SK-N-SH (cell line): ENCODE results near the gene CYB561. TPM values are rescaled to one million over a fixed set of nuclear protein-coding genes. Genes with fewer than 3 reads are reported as not detected.

Experiments
- CTCF ChIA-PET: fragments of 300-600, 350-600 bp; formaldehyde crosslinking; extraction: SDS; loops from one replicate; lab custom pipeline; 2021; lab: Yijun Ruan, JAX
- POLR2A ChIA-PET: fragments of 350-600 bp; sonication (Branson Sonifier 250); formaldehyde crosslinking; extraction: SDS; loops from one replicate; lab custom pipeline; 2020; ENCODE audit warnings: antibody characterized with exemption, inconsistent platforms; lab: Yijun Ruan, JAX
- DNase-seq: peaks from one replicate; pipeline ENCODE4 v3.0.0; 2012
- H2AFZ ChIP-seq: fragments of 200-600 bp; sonication (generic); 2 replicates; pipeline ENCODE4 v1.8.1; 2016; ENCODE audit warnings: antibody characterized with exemption, mild to moderate bottlenecking, low read depth
- H3F3A ChIP-seq: fragments of 200-600 bp; sonication (generic); replicated peaks from 2 replicates; pipeline ENCODE3; 2016; ENCODE audit warnings: antibody characterized with exemption, mild to moderate bottlenecking; ENCODE audit not compliant: insufficient read depth
- H3K27ac ChIP-seq, 2 experiments: fragments of 200-500 bp in 1 of 2; fragments of 200-600 bp in 1 of 2; sonication (Bioruptor generic) in 1 of 2; sonication (generic), shearing (Covaris generic) in 1 of 2; 2 replicates each; pipeline versions ENCODE4 v1.5.1 to v1.6.1; 2014 to 2016; ENCODE audit warnings: low read depth in 2 of 2, inconsistent platforms in 1 of 2, low read length in 1 of 2, mild to moderate bottlenecking in 1 of 2, mixed read lengths in 1 of 2
- H3K27me3 ChIP-seq: fragments of 200-600 bp; sonication (generic), shearing (Covaris generic); 2 replicates; pipeline ENCODE4 v1.6.1; 2016; ENCODE audit warnings: mixed run types; ENCODE audit not compliant: insufficient read depth
- H3K36me3 ChIP-seq, 2 experiments: fragments of 200-500 bp in 1 of 2; fragments of 200-600 bp in 1 of 2; sonication (Bioruptor generic) in 1 of 2; sonication (generic) in 1 of 2; replicated peaks in 1 of 2; 2 replicates each; pipeline versions ENCODE3 to v1.5.1; 2014 to 2016; ENCODE audit warnings: low read length in 1 of 2, mild to moderate bottlenecking in 1 of 2; ENCODE audit not compliant: insufficient read depth in 2 of 2, control insufficient read depth in 1 of 2
- H3K4me1 ChIP-seq, 2 experiments: fragments of 200-500 bp in 1 of 2; fragments of 200-600 bp in 1 of 2; sonication (Bioruptor generic) in 1 of 2; sonication (generic), shearing (Covaris generic) in 1 of 2; 2 replicates each; pipeline versions ENCODE4 v1.5.1 to v1.6.1; 2014 to 2016; ENCODE audit warnings: low read depth in 1 of 2, low read length in 1 of 2, mixed run types in 1 of 2; ENCODE audit not compliant: insufficient read depth in 2 of 2, control insufficient read depth in 1 of 2
- H3K4me2 ChIP-seq: fragments of 200-600 bp; sonication (generic), shearing (Covaris generic); 2 replicates; pipeline ENCODE4 v1.6.1; 2017; ENCODE audit warnings: mixed run types
- H3K4me3 ChIP-seq, 2 experiments: fragments of 200-500 bp in 1 of 2; fragments of 200-600 bp in 1 of 2; sonication (Bioruptor generic) in 1 of 2; sonication (generic), shearing (Covaris generic) in 1 of 2; 2 replicates each; pipeline versions ENCODE4 v1.5.1 to v1.8.1; 2014 to 2016; ENCODE audit warnings: low read depth in 2 of 2, inconsistent platforms in 1 of 2, low read length in 1 of 2, mild to moderate bottlenecking in 1 of 2, mixed read lengths in 1 of 2, moderate library complexity in 1 of 2
- H3K79me2 ChIP-seq: fragments of 200-600 bp; sonication (generic); 2 replicates; pipeline ENCODE4 v1.8.1; 2017; ENCODE audit warnings: mild to moderate bottlenecking; ENCODE audit not compliant: insufficient read depth
- H3K9ac ChIP-seq: fragments of 200-600 bp; sonication (generic); 2 replicates; pipeline ENCODE4 v1.6.1; 2017; ENCODE audit warnings: mixed run types
- H3K9me2 ChIP-seq: fragments of 200-600 bp; sonication (generic); 2 replicates; pipeline ENCODE4 v1.6.1; 2017; ENCODE audit warnings: mixed run types
- H3K9me3 ChIP-seq: fragments of 200-600 bp; sonication (generic); 2 replicates; pipeline ENCODE4 v1.6.1; 2017; ENCODE audit warnings: mixed run types, mild to moderate bottlenecking, moderate library complexity
- H4K20me1 ChIP-seq: fragments of 200-600 bp; sonication (generic); 2 replicates; pipeline ENCODE4 v1.6.1; 2017; ENCODE audit warnings: mild to moderate bottlenecking, mixed run types; ENCODE audit not compliant: insufficient read depth
- CHD2 ChIP-seq: fragments of 150-350 bp; IDR thresholded peaks from 2 replicates; pipeline ENCODE4 v1.6.1; 2018; ENCODE audit warnings: low read length; ENCODE audit not compliant: partially characterized antibody
- CTCF ChIP-seq: fragments of 200-600 bp; sonication (generic); IDR thresholded peaks from 2 replicates; pipeline ENCODE4 v1.6.1; 2017; ENCODE audit warnings: antibody characterized with exemption, mild to moderate bottlenecking, moderate library complexity
- ELF1 ChIP-seq: IDR thresholded peaks from 2 replicates; pipeline ENCODE4 v1.4.0; 2012
- EP300 ChIP-seq, 2 experiments: IDR thresholded peaks; 2 replicates each; pipeline versions ENCODE4 v1.4.0 to v1.6.1; 2012; ENCODE audit warnings: borderline replicate concordance in 1 of 2, low read depth in 1 of 2, low read length in 1 of 2
- FOSL2 ChIP-seq: IDR thresholded peaks from 2 replicates; pipeline ENCODE4 v1.4.0; 2012; ENCODE audit warnings: low read depth, mild to moderate bottlenecking, moderate library complexity, borderline replicate concordance
- FOXJ3 ChIP-seq: sonication (generic); formaldehyde crosslinking; IDR thresholded peaks from 2 replicates; pipeline ENCODE4 v1.5.1; 2020; ENCODE audit warnings: mild to moderate bottlenecking, missing genetic modification reagents
- FOXM1 ChIP-seq: IDR thresholded peaks from 2 replicates; pipeline ENCODE4 v1.4.0; 2012; ENCODE audit warnings: low read depth, mild to moderate bottlenecking
- GABPA ChIP-seq: IDR thresholded peaks from 2 replicates; pipeline ENCODE4 v1.4.0; 2012; ENCODE audit warnings: low read depth, mild to moderate bottlenecking
- GATA2 ChIP-seq: sonication (generic); formaldehyde crosslinking; IDR thresholded peaks from 2 replicates; pipeline ENCODE4 v1.5.0; 2020; ENCODE audit warnings: mild to moderate bottlenecking, missing genetic modification reagents
- JUND ChIP-seq: IDR thresholded peaks from 2 replicates; pipeline ENCODE4 v1.4.0; 2012
- MEF2A ChIP-seq: IDR thresholded peaks from 2 replicates; pipeline ENCODE4 v1.4.0; 2012; ENCODE audit warnings: low read depth, borderline replicate concordance
- NFIC ChIP-seq: IDR thresholded peaks from 2 replicates; pipeline ENCODE4 v1.4.0; 2012; ENCODE audit warnings: borderline replicate concordance
- NRF1 ChIP-seq: IDR thresholded peaks from 2 replicates; pipeline ENCODE4 v1.6.1; 2012; ENCODE audit warnings: low read depth, mild to moderate bottlenecking, low read length
- POLR2AphosphoS5 ChIP-seq: IDR thresholded peaks from 2 replicates; pipeline ENCODE4 v1.6.1; 2012; ENCODE audit warnings: low read depth, low read length
- RAD21 ChIP-seq: IDR thresholded peaks from 2 replicates; pipeline ENCODE4 v1.6.1; 2012; ENCODE audit warnings: mild to moderate bottlenecking, low read length
- RCOR1 ChIP-seq: fragments of 150-350 bp; IDR thresholded peaks from 2 replicates; pipeline ENCODE4 v1.6.1; 2017; ENCODE audit warnings: antibody characterized with exemption, low read length
- REST ChIP-seq: IDR thresholded peaks from 2 replicates; pipeline ENCODE4 v1.6.1; 2012; ENCODE audit warnings: mild to moderate bottlenecking, low read depth, low read length, moderate library complexity
- RFX5 ChIP-seq: IDR thresholded peaks from 2 replicates; pipeline ENCODE4 v1.6.1; 2012; ENCODE audit warnings: mild to moderate bottlenecking, improper control_type of control experiment, low read length
- RXRA ChIP-seq: IDR thresholded peaks from 2 replicates; pipeline ENCODE4 v1.4.0; 2012; ENCODE audit warnings: low read depth, mild to moderate bottlenecking, borderline replicate concordance
- SIN3A ChIP-seq: IDR thresholded peaks from 2 replicates; pipeline ENCODE4 v1.6.1; 2012; ENCODE audit warnings: low read depth, mild to moderate bottlenecking, low read length, moderate library complexity, borderline replicate concordance
- SMC3 ChIP-seq: IDR thresholded peaks from 2 replicates; pipeline ENCODE4 v1.6.1; 2012; ENCODE audit warnings: low read depth, low read length, improper control_type of control experiment
- TCF12 ChIP-seq: IDR thresholded peaks from 2 replicates; pipeline ENCODE4 v1.4.0; 2012
- TEAD4 ChIP-seq: IDR thresholded peaks from 2 replicates; pipeline ENCODE4 v1.4.0; 2012; ENCODE audit warnings: mild to moderate bottlenecking, borderline replicate concordance; ENCODE audit not compliant: insufficient read depth
- YY1 ChIP-seq: IDR thresholded peaks from 2 replicates; pipeline ENCODE4 v1.4.0; 2012; ENCODE audit warnings: low read depth, mild to moderate bottlenecking
- WGBS: methylation state at CpG from one replicate; pipeline ENCODE4 v1.1.6; 2017; ENCODE audit warnings: low lambda C conversion rate; 5-methylcytosine and 5-hydroxymethylcytosine counted together
- polyA plus RNA-seq, 3 experiments: library from polyadenylated mRNA; depleted of rRNA; stranded (reverse); fragments of >200 nt; gene quantifications; 2 replicates each; pipeline ENCODE4 v1.2.3, GENCODE V29; 2012
- TF ChIP-seq, protein P1 (sequence below): IDR thresholded peaks from 2 replicates; pipeline ENCODE4 v1.4.0; 2012; ENCODE audit warnings: low read depth
- TF ChIP-seq, protein P2 (sequence below): fragments of 150-350 bp; IDR thresholded peaks from 2 replicates; pipeline ENCODE4 v1.6.1; 2016; ENCODE audit warnings: mild to moderate bottlenecking, low read depth, low read length
- TF ChIP-seq, protein P3 (sequence below): IDR thresholded peaks from 2 replicates; pipeline ENCODE4; 2012

Gene CYB561
- polyA plus RNA-seq, 1 of the 3 experiments (the other 2 are of a cell fraction) = 28.3 TPM

DNA sequence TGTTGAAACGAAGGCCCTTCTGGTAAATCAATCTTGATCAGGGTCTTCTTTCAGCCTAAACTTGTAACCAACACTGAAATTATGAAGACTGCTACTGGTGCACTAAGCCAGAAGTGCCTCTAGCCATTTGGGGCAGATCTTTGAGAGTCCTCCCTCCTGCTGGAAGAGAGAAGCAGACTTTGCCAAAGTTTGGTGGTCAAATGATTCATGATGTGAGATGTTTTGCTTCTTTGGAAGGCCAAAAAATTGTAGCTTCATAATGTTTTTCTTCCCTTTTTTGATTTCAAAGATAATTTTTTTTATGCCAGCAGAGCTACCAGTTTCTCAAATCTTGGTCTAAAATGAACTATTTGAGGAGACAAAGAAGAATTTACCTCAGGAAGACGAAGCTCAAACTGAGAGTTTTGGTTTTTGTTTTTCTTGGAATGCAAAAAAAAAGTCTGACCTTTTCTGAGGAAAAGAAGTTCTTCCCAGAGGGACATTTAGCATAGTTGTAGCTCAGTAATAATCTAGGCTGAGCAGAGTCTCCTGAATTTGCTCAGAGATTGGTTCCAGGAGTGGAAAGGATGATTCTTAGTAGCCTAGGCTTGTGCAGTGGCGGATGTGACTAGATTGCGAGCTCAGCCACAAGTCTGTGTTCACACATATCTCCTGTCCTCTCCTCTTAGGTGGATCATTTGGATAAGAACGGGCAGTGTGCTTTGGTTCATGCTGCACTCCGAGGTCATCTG, 50.9 kb downstream of the CYB561 start:
- peaks cover 61% of the 10 kb centered on the region for H3F3A ChIP-seq
- ChIA-PET POLR2A (no interaction called here), CTCF (interaction anchor here (0.8 to 4.4 kb wide), 5 partner anchors 9 to 692 kb away, joined by 3 to 32 read pairs (median 4); no protein-coding TSS in a partner anchor)
- H3K27ac ChIP-seq = peak overlapping the region; percentile 18 to 82
- H3K4me1 ChIP-seq = peaks cover 23 to 36% of the 10 kb centered on the region in 2 experiments
- H3K79me2 ChIP-seq = 0 out of 2 replicates have a peak, but pooled peaks cover 4% of the 10 kb centered on the region
- no peaks in the 10 kb centered on the region for H3K9me2 ChIP-seq
- no peak overlapping the region for H2AFZ ChIP-seq
- 71% methylated on average over 6 of the region's 6 CpGs for WGBS
- H4K20me1 ChIP-seq = no peaks in the 10 kb centered on the region; the same call in 1 of the 2 replicates
- no peak for DNase-seq
- no peak overlapping the region for H3K4me3 ChIP-seq
- no peaks in the 10 kb centered on the region for H3K9me3 ChIP-seq
- peaks cover 63 to 71% of the 10 kb centered on the region in 2 experiments for H3K36me3 ChIP-seq
- H3K27me3 ChIP-seq = no peaks in the 10 kb centered on the region
- H3K9ac ChIP-seq = peak overlapping the region; percentile 28; the same call in 1 of the 2 replicates
- H3K4me2 ChIP-seq = peak overlapping the region; percentile 42; the same call in 1 of the 2 replicates
- TF ChIP-seq CHD2 (no peak), RXRA (no peak; the same call in 1 of the 2 replicates), NFIC (peak; percentile 96), TEAD4 (peak; percentile 71; the same call in 1 of the 2 replicates), SMC3 (no peak), SIN3A (peak; percentile 35; the same call in 1 of the 2 replicates), CTCF (peak; percentile 22), JUND (peak; percentile 68), NRF1 (no peak), POLR2AphosphoS5 (0 out of 2 replicates have a peak, but pooled peaks have one; percentile 19), RAD21 (no peak), EP300 (IDR thresholded peaks at IDR 0.05; ENCODE audit: borderline replicate concordance in 1 of 2, low read depth in 1 of 2, low read length in 1 of 2) (peak in 1 of 2 experiments; percentile 68; a peak in 2 of 4 replicates), MEF2A (peak; percentile 53; the same call in 1 of the 2 replicates), RCOR1 (no peak), GATA2 (CRISPR knock-in tag) (no peak), RFX5 (no peak), ELF1 (no peak), FOSL2 (peak; percentile 73), FOXM1 (no peak), TCF12 (peak; percentile 81), REST (no peak), YY1 (no peak), GABPA (no peak), FOXJ3 (CRISPR knock-in tag) (no peak)
- TF ChIP-seq, protein P1, sequence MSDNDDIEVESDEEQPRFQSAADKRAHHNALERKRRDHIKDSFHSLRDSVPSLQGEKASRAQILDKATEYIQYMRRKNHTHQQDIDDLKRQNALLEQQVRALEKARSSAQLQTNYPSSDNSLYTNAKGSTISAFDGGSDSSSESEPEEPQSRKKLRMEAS = no peak
- TF ChIP-seq, protein P2, sequence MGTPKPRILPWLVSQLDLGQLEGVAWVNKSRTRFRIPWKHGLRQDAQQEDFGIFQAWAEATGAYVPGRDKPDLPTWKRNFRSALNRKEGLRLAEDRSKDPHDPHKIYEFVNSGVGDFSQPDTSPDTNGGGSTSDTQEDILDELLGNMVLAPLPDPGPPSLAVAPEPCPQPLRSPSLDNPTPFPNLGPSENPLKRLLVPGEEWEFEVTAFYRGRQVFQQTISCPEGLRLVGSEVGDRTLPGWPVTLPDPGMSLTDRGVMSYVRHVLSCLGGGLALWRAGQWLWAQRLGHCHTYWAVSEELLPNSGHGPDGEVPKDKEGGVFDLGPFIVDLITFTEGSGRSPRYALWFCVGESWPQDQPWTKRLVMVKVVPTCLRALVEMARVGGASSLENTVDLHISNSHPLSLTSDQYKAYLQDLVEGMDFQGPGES = no peak
- TF ChIP-seq, protein P3, sequence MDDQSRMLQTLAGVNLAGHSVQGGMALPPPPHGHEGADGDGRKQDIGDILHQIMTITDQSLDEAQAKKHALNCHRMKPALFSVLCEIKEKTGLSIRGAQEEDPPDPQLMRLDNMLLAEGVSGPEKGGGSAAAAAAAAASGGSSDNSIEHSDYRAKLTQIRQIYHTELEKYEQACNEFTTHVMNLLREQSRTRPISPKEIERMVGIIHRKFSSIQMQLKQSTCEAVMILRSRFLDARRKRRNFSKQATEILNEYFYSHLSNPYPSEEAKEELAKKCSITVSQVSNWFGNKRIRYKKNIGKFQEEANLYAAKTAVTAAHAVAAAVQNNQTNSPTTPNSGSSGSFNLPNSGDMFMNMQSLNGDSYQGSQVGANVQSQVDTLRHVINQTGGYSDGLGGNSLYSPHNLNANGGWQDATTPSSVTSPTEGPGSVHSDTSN = peak; percentile 87
